Gastroesophageal sphincter (tissue), 3 donors: ENCODE measurements around the gene C5orf58.

Source experiments
- POLR2A ChIP-seq, 2 donors: fragments of 450-650 bp; IDR thresholded peaks; one replicate each; pipeline ENCODE4 v1.6.1; 2017; ENCODE audit warnings: antibody characterized with exemption in 2 of 2, mild to moderate bottlenecking in 2 of 2, moderate library complexity in 1 of 2
- TF ChIP-seq, protein P1 (sequence below), 4 experiments: fragments of 200-600 bp in 2 of 4; fragments of 450-650 bp in 2 of 4; sonication (generic) in 1 of 4; IDR thresholded peaks; one replicate each; pipeline ENCODE4 v1.5.1; 2017 to 2019; ENCODE audit warnings: antibody characterized with exemption in 4 of 4, mild to moderate bottlenecking in 2 of 4, moderate library complexity in 2 of 4

DNA sequence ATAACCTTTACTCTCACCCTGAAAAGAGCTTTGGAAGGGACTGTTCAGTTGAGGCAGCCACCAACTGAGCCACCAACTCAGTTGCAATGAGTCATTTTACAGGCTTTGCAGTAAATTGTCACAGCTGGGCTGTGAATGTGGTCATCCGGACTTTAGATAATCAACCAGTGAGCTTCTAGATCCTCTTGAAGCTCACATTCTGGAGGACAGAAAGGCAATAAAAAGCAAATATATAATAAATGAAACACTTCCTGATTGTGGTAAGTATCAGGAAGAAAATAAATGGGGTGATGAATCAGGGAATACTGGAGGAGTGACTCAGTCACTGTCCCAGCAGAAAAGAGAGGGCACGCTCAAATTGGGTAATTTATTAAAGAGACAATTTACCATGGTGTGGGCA is 13.2 kb upstream of the C5orf58 start:
- TF ChIP-seq, protein P1, sequence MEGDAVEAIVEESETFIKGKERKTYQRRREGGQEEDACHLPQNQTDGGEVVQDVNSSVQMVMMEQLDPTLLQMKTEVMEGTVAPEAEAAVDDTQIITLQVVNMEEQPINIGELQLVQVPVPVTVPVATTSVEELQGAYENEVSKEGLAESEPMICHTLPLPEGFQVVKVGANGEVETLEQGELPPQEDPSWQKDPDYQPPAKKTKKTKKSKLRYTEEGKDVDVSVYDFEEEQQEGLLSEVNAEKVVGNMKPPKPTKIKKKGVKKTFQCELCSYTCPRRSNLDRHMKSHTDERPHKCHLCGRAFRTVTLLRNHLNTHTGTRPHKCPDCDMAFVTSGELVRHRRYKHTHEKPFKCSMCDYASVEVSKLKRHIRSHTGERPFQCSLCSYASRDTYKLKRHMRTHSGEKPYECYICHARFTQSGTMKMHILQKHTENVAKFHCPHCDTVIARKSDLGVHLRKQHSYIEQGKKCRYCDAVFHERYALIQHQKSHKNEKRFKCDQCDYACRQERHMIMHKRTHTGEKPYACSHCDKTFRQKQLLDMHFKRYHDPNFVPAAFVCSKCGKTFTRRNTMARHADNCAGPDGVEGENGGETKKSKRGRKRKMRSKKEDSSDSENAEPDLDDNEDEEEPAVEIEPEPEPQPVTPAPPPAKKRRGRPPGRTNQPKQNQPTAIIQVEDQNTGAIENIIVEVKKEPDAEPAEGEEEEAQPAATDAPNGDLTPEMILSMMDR (IDR thresholded peaks at IDR 0.05) = no peak
- no peak for TF ChIP-seq POLR2A (IDR thresholded peaks at IDR 0.05)
